T-helper 2 cell treated with Interferon-gamma antibody and Interleukin-4, amounts not matched to agents 100 ng/mL and 5 ng/mL, for 36 hours (primary cell): ENCODE measurements around the gene GPR18. TPM values are rescaled to one million over a fixed set of nuclear protein-coding genes. Genes with fewer than 3 reads are reported as not detected.

Source experiments
- intact Hi-C: fragments of 100-400 bp; cut with micrococcal nuclease; formaldehyde crosslinking; loops from one replicate; pipeline ENCODE4 v1.15.1; 2023
- total RNA-seq: library from RNA; stranded (reverse); gene quantifications from 2 replicates; pipeline ENCODE4 v1.2.3, GENCODE V29; 2022

The GPR18 gene
- total RNA-seq, 1 donor from 2014 or later: 11.7 TPM

DNA sequence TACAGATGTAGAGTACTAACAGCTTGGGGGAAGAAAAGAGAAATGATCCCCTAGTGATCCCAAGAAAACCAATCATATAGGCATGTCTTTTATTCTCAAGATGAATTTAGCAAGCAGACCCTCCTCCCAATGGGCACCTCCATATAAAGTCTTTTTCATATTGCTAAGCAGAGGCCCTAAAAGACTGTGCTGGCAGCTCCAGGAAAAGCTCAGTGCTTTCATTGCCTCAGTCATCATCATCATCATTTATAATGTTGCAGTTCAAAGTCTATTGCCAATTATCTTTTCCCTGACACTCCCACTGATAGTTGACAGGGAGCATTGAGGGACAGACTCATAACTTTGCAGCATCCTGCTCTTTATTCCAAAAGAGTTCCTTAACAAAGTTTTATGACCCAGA, 36.0 kb upstream of the GPR18 start:
- intact Hi-C loops: no loop called here

DNA sequence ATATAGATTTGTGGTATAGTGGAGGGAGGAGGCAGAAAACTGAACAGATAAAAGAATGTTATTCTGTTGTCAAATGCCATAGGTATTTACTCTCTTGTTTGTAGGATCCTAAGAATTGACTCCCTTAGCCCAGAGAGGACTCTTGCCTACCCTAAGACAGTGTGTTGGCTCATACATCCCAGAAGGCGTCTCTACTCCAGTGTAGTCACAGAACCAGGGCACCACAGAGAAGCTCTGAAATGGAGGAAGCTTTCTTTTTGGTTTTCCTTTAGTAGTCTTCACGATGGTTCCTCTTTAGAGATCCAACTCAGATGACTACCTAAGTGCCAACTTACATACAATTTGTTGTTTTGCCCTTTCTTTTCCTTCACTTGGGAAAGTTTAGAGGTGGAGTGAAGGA, 35.0 kb upstream of the GPR18 start:
- intact Hi-C loops: no loop called here

DNA sequence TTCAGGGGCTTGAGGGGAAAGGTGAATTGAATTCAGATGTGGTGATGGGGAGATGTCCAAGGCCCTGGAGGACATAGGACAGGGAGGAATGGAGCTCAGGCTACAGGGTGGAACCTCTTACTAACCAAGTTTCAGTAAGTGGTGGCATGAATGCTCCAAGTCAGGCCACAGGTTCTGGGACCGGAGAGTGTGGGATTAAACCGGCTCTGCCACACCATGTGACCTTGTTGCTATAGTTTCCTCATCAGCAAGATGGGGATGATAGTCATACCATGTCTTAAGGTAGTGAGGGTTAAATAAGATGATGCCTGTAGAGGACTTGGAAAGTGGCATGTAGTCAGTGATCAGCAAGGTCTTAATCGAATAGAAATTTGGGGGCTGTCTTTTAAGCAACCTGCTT, 32.7 kb upstream of the GPR18 start:
- intact Hi-C loops: loop anchor here (2.0 kb wide), 1 partner anchor 16 kb away; the partner anchor contains the start of gene GPR183

DNA sequence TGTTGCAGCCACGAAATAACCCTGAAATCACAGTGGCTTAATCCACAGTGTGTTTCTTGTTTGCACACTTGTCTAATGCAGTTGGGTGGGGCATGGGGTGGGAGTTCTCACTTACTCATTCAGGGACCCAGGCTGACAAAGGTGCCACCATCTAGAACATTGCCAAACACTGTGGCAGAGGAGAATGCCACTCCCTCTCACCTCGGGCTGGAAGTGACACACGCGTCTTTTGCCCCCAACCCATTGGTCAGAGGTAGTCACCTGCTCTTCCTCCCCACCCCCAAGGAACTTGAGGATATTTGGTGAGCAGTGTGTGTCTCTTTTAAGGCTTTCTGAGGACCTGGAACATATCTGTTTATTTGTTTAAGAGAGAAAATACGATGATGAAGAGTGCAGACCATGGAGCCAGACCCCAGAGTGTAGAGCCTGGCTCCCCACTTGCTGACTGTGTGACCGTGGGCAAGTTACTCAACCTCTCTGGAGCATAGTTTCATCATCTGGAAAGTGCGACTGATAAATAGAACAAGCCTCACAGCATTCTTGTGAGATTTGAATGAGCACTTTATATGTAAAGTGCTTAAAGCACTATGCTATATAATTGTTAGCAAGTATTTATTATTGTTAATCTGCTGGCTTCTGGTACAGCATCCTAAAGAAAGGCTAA, 31.6 kb upstream of the GPR18 start:
- intact Hi-C loops: loop anchor here (2.0 kb wide), 2 partner anchors 17 to 33 kb away; partner anchors contain the start of gene GPR183

DNA sequence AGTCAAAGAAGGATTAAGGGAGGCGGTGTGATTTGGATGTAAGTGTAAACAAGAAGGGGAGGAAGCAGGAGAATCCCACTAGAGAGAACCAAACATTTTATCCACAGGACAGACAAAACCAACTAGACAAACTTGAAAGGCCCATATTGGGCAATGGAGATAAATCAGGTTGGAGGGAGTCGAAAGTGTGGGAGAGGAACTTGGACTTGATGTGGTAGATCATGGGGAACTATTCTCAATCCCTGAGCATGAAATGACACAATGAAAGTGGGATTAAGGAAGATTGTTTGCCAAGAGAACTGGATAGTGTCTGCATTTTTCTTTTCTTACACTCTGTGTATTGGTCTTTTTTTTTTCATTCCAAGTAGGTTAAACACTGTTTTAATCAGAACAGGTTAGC, 31.1 kb upstream of the GPR18 start:
- intact Hi-C loops: loop anchor here (2.0 kb wide), 1 partner anchor 34 kb away; no protein-coding TSS in a partner anchor

DNA sequence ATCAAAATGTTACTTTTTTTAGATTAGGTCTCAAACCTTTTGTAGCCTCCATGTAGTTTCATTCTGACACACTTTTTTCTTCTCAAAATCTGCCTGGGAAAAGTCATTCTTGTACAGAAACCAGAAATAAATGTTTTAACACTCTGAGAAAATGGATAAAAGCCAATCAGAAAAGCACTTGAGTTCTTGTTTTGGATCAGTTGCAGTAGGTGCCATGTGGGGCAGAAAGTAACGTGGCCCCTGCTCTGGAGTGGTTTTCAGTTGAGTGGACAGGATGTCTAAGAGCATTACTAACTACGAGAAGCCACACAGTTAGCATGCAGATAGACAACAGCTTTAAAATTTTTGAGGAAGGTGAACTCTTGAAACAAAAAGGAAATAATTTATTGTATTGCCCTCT, 29.9 kb upstream of the GPR18 start:
- intact Hi-C loops: loop anchor here (2.0 kb wide), 1 partner anchor 35 kb away; no protein-coding TSS in a partner anchor

DNA sequence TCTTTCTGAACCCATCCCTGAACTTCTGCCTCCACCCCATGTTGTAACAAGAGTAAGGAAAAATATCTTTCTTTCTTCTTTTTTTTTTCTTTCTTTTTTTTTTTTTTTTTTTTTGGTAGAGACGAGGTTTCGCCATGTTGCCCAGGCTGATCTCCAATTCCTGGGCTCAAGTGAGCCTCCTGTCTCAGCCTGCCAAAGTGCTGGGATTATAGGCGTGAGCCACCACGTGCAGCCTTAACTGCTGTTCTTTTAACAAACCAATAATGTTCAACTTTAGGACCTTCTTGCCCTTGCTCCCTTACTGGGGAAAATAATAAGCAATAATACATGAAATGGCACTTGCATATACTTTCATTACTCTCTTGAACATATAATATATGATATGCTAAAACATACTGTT, 29.4 kb upstream of the GPR18 start:
- intact Hi-C loops: no loop called here

DNA sequence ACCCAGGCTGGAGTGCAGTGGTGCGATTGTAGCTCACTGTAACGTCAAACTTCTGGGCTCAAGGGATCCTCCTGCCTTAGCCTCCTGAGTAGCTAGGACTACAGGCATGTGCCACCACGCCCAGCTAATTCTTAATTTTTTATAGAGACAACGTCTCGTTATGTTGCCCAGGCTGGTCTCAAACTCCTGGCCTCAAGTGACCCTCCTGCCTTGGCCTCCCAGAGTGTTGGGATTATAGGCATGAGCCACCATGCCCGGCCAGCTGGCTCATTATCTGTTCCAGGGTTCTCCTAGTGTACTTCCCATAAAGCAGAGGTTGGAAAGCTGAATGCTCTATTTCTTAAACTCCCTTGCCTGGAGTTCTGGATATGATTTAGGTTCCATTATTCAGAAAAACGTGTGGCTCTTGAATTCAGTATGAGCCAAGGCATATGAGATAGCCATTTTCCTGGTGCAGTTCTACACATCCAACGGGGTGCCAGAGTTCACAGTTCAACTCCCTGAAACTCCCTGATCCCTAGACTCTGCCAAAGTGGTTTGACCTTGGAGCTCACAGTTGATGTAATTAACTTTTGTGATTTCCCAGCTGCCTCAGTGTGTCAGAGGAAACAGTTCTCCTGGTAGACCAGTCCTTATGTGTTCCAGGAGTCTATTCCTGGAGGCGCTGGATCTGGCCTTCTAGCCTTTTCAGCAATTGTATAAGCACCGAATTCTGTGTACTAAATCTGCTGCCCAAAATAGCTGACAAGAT, 27.4 kb upstream of the GPR18 start:
- intact Hi-C loops: no loop called here

DNA sequence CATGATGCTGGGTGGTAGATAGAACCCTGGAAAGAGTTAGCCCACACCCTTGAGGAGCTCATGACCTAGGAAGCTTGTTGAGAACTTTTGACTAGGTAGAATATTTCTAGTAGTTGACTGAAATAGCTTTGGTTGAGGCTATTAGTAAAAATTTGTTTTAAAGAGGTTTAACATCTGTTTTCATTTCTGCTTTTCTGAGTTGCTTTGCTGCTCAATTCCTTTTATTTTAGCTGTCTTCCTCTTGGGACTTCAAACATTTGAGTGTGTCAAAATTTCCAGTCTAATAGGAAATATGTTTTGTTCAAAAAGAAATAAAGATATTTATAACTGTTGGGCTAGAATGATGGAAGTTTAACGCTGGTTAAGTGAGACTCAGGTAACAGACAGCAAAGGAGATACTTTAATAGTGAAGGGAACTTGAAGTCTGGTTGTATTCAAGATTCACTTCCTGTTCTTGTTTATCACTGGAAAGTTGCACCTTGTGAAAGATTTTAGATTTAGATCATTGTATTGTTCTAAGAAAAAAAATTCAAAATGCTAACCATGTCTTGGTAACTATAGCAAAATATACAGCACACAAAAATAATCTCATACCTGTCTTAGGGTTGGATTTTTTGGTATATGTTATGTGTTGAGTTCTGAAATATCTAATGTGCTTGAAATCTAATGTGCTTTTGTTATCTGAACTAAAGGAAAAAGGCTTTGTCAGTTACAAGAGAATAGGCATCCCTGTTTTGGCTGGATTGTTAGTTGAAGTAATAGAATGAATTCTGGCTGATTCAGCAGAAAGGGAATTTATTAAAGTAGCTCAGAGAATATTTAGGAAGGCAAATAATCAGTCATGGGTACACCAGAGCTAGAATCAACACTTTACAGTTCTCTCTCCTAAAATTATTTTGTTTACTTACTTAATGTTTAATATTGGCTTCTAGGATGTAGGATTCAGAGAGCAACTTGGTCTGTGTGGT, 24.4 kb upstream of the GPR18 start:
- intact Hi-C loops: loop anchor here (2.0 to 5.0 kb wide), 2 partner anchors 14 to 325 kb away; partner anchors contain the start of gene CLYBL

DNA sequence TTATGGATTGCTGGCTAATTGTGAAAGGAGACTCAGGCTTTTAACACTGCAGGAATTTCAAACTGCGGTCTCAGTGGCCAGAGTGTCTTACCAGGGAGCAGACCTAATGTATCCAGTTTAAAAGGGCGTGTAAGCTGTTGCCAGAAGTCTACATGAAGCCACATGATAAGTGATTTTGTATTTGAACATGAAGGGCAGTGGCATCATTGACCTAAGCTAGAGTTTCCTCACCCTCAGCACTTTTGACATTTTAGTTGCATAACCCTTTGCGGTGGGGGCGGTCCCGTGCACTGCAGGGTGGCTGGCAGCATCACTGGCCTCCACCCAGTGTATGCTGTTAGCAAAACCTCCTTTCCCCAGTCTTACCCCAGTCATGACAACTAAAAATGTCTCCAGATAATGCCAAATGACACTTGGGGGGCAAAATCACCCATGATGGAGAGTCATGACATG, 23.7 kb upstream of the GPR18 start:
- intact Hi-C loops: loop anchor here (2.0 to 5.0 kb wide), 3 partner anchors 15 to 325 kb away; partner anchors contain the start of gene CLYBL

DNA sequence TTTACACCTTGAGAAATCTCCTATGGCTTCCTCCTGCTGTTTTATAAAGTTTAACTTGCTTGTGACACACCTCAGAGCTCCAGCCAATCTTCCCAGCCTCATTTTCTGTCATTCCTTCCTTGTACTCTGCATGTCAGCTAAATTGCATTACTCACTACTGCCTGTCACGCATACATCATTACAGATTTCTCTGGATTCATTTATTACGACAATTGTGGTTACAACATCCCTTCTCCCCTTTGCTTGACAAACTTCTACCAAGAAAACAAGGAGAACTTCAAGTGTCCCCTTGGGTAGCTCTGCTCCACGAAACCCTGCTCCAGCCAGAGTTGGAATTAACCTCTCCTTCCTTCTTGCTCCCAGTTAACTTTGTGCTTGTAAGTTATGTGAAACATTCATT, 22.0 kb upstream of the GPR18 start:
- intact Hi-C loops: loop anchor here (2.0 to 5.0 kb wide), 2 partner anchors 77 to 327 kb away; partner anchors contain the start of gene CLYBL

DNA sequence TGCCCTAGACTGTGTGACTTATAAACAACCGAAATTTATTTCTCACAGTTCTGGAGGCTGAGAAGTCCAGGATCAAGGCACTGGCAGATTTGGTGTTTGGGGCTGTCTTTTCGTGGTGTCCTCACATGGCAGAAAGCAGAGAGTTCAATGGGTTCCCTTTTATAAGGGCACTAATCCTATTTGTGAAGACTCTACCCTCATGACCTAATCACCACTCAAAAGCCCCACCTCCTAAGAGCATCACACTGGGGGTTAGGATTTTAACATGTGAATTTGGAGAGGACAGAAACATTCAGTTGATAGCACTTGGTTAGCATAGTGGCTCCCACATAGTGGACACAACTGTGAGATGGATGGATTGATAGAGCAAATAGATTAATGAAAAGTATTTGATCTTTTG, 21.5 kb upstream of the GPR18 start:
- intact Hi-C loops: loop anchor here (2.0 to 5.0 kb wide), 2 partner anchors 77 to 328 kb away; partner anchors contain the start of gene CLYBL

DNA sequence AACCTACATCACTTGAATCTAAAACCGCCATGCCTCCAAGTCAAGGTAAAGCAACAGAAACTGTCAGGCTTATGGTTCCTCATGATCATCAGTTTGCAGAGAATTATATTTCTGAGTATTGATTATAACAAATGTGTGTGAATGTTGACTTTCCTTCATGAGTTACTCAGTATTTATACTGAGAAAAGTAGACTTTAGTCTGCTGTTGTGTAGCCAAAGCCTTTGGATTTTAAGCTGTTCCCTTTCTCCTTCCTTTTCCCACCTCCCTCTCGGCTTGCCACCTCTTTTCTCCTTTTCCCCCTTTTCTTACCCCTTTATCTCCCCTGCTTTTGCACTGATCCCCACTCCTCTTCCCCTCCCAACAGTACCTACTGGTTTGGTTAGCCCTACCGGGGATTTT, 20.7 kb upstream of the GPR18 start:
- intact Hi-C loops: no loop called here

DNA sequence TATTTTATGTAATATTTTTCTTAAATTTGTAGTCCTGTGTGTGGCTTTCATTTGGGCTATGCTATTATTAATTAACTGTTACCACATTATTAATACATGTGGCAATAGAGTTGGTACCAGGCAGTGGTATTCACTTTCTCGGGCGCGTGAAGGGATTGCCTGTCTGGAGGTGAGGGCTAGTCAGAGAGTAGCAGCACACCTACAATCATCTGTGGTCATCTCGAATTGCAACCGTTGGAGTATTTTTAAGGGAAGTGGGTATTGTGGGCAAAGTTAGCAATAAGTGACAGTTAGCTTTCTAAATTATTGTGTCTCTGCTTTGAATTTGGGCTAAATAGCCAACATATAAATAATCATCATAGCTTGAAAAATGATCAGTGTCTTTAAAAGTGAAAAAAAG, 20.0 kb upstream of the GPR18 start:
- intact Hi-C loops: no loop called here

DNA sequence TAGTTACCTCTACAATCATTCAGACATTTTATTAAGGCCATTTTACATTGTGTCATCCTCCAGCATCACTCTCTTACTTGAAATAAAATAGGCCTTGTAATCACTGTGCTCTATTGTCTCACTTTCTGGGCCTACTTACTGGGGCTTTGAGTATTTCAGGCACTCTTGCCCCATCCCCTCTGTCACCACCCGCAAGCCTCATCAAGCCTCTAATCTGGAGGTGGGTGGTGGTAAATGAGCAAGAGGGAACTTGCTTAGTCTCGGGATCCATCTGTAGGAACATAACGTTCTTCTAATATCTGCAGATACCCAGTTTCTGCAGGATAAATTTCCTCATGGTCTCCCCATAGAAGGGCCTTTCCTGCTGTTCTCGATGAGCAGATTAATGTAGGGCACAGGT, 19.4 kb upstream of the GPR18 start:
- intact Hi-C loops: no loop called here

DNA sequence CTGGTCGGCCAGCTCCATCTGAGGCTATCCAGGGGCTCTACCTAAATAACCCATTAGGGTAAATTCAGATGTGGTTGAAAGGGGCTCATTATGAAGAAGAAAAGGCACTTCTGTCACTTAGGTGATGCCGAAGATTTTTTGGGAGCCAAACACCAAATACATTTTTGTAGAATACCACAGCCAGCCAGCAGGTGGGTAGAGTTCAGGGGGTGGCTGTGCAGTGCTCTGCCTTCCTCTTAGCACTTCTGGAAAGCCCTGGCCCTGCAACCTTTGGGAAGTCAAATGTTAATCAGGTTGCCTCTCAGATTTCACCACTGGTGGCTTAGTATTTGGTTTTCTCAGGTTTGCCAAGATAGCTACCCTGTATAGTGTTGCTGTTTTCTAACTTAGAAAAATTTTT, 18.5 kb upstream of the GPR18 start:
- intact Hi-C loops: no loop called here

DNA sequence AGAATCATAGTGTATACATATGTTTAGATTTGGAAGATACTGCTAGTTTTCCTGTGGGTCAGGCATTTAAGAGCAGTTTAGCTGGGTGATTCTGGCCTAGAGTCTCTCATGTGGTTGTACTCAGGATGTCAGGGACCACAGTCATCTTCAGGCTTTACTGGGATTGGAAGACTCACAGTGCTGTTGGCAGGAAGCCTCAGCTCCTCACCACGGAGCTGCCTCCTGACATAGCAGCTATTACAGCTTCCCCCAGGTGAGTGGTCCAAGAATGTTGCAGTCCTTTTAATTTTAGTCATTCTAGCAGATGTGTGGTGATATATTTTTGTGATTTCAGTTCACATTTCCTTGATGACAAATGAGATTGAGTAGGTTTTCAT, 16.9 kb upstream of the GPR18 start:
- intact Hi-C loops: no loop called here

DNA sequence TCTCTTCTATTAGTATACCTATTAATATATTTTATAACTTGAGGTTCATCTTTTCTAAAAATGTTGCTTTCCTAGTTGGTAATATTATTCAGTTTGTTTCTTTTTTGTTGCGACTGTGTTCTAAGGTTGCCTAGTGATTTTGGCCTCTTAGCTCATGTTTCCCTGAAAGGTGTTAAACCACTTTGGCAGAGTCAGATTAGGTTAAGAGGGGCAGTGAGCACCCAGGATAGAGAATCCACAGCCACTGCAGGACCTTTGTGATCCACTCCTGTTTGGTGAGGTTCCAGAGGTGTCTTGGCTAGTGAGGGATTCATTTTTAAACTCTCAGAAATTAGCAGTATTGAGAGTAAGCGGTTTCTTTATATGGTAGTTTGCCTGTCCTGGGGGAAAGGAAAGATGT, 14.9 kb upstream of the GPR18 start:
- intact Hi-C loops: loop anchor here (5.0 kb wide), 2 partner anchors 34 to 229 kb away; partner anchors contain the start of genes GPR183 and TM9SF2

DNA sequence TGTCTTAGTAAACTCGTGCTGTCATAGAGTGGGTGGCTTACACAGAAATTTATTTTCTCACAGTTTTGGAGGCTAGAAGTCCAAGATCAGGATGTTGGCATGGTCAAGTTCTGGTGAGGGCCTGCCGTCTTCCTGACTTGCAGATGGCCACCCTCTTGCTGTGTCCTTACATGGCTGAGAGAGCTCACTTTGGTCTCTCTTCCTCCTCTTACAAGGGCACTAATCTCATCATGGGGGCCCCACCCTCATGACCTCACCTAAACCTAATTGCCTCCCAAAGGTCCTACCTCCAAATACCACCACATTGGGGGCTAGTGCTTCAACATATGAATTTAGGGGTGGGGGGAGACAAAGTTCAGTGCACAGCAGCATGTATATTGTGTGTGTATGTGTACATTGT, 14.3 kb upstream of the GPR18 start:
- intact Hi-C loops: loop anchor here (5.0 kb wide), 2 partner anchors 35 to 230 kb away; partner anchors contain the start of genes GPR183 and TM9SF2

DNA sequence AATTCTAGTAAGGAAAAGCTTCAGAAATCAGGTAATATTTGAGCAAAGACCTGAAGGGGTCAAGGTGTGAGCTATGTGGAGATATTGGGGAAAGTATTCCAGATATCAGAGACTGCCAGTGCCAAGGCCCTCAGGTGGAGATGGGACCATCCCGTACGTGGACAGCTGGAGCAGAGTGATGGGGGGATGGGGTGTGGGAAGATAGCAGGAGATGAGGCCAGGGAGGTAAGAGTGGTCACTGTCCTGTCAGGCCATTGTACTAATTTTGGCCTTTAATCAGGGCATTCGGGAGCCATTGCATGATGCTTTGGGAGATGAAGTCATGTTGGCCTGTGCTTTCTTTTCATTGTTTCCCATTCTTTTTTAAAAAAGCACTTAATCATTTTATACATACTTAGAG, 13.1 kb upstream of the GPR18 start:
- intact Hi-C loops: loop anchor here (5.0 kb wide), 2 partner anchors 36 to 231 kb away; partner anchors contain the start of genes GPR183 and TM9SF2

DNA sequence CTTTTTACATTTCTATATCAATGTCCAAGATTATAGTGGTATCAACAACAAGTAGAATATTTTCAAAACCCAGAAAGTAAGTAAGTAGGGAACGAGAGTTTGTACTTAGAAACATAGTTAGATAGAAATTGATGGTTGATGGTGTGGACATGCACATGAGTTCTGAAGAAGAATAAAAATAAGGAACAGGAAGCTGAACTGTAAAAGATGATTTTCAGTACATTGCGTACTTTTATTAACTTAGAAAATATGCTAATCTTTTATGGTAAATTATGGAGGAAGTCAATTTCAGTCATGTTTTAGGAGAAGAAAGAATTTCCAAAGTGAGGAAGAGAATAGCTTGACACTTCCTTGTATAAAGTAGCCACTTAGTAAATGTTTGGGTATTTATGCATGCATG, 12.3 kb upstream of the GPR18 start:
- intact Hi-C loops: loop anchor here (5.0 kb wide), 2 partner anchors 37 to 232 kb away; partner anchors contain the start of genes GPR183 and TM9SF2
